ENCODE measurements around the gene SYNE1. TPM values are rescaled to one million over a fixed set of nuclear protein-coding genes. Genes with fewer than 3 reads are reported as not detected.

SYNE1 gene
- total RNA-seq, 1 experiment from 2014 or later, result 3.0 TPM

GRCh38 chr6:152508477-152508876 is 128.7 kb downstream of the SYNE1 start:
- Histone ChIP-seq H3K14ac (ENCODE audit: insufficient read depth, low read length) (no peak overlapping the region), H3K9me3 (ENCODE audit: control insufficient read depth, low read depth, low read length) (no peaks in the 10 kb centered on the region), H2AK5ac (ENCODE audit: insufficient read length, low read length) (no peak overlapping the region), H4K5ac (ENCODE audit: insufficient read length, low read depth, low read length) (no peak overlapping the region), H2BK5ac (ENCODE audit: insufficient read length, low read length) (no peak overlapping the region), H3K4me2 (ENCODE audit: insufficient read depth, insufficient read length, low read length) (no peak overlapping the region), H2BK15ac (ENCODE audit: low read depth, low read length) (no peak overlapping the region), H2BK120ac (ENCODE audit: low read depth, low read length, poor library complexity, severe bottlenecking) (no peak overlapping the region), H3K4me1 (ENCODE audit: insufficient read depth, low read length) (no peaks in the 10 kb centered on the region), H3K23me2 (ENCODE audit: insufficient read length, low read depth, low read length, poor library complexity, severe bottlenecking) (no peaks in the 10 kb centered on the region), H2AFZ (ENCODE audit: low read length) (no peak overlapping the region), H2BK12ac (ENCODE audit: insufficient read length, low read depth, low read length) (no peak overlapping the region), H4K8ac (replicated peaks; ENCODE audit: insufficient read length, low read depth, low read length) (no peak overlapping the region), H4K91ac (ENCODE audit: insufficient read length, low read depth, low read length) (no peak overlapping the region), H3K27me3 (ENCODE audit: insufficient read depth, low read length) (no peaks in the 10 kb centered on the region), H3K18ac (ENCODE audit: insufficient read length, low read depth, low read length) (no peak overlapping the region), H3K9ac (ENCODE audit: extremely low read depth, insufficient read length, low read length) (no peak overlapping the region), H2BK20ac (ENCODE audit: low read depth, low read length, poor library complexity, severe bottlenecking) (no peak overlapping the region), H3K79me2 (ENCODE audit: insufficient read depth, low read length) (no peaks in the 10 kb centered on the region), H3K27ac (ENCODE audit: insufficient read length, low read depth, low read length) (no peak overlapping the region), H3K79me1 (ENCODE audit: insufficient read depth, low read depth, low read length, poor library complexity, severe bottlenecking) (no peaks in the 10 kb centered on the region), H4K20me1 (ENCODE audit: control insufficient read depth, insufficient read depth, insufficient read length) (no peaks in the 10 kb centered on the region), H3K56ac (ENCODE audit: insufficient read length, low read depth, low read length) (no peak overlapping the region), H3T11ph (ENCODE audit: low read length) (no peak overlapping the region), H3K23ac (ENCODE audit: insufficient read length, low read depth, low read length) (no peak overlapping the region), H3K4ac (ENCODE audit: low read depth, low read length) (no peak overlapping the region)
- no peak for DNase-seq
- H3K27me3 Mint-ChIP-seq (ENCODE audit: low read depth), result no peaks in the 10 kb centered on the region
- H3K4me1 Mint-ChIP-seq, result no peaks in the 10 kb centered on the region
- no peak overlapping the region for H3K27ac Mint-ChIP-seq
- H3K9me3 Mint-ChIP-seq, result no peaks in the 10 kb centered on the region
- H3K4me3 Mint-ChIP-seq, result no peak overlapping the region
- no peak for TF ChIP-seq CTCF (conservative IDR thresholded peaks at IDR 0.05)
- no peaks in the 10 kb centered on the region for H3K36me3 Mint-ChIP-seq (ENCODE audit: insufficient read depth in 1 of 3, low read depth in 3 of 3)
- no CpG with 5 or more reads among the region's 2 CpGs for WGBS (ENCODE audit: extremely low coverage, insufficient read length, low lambda C conversion rate)
